Skin epidermis (tissue), 12 donors: ENCODE measurements around the gene PTPRT.

Experiments
- H3K27ac ChIP-seq, 21 experiments: fragments of 200-600 bp; sonication (generic) in 11 of 21; one replicate each; pipeline ENCODE4 v1.5.0; 2020; ENCODE audit warnings: mild to moderate bottlenecking in 3 of 21, inconsistent platforms in 2 of 21, moderate library complexity in 2 of 21
- H3K4me3 ChIP-seq, 7 experiments: fragments of 200-600 bp; sonication (generic) in 2 of 7; one replicate each; pipeline ENCODE4 v1.5.0; 2020; ENCODE audit warnings: inconsistent platforms in 2 of 7, mild to moderate bottlenecking in 2 of 7, moderate library complexity in 1 of 7

PTPRT gene

GRCh38 chr20:42987376-42988114 lies 202.2 kb downstream of the PTPRT start:
- Histone ChIP-seq H3K4me3 (no peak overlapping the region), H3K27ac (no peak overlapping the region)

- no peak overlapping the region for H3K4me3 ChIP-seq
Measured at GRCh38 chr20:42986143-42986773, 203.4 kb downstream of the PTPRT start.

GRCh38 chr20:42985628-42986027 lies 204.1 kb downstream of the PTPRT start:
- H3K27ac ChIP-seq, result no peak overlapping the region
- no peak overlapping the region for H3K4me3 ChIP-seq

More at GRCh38 chr20:42986143-42986773, 203.4 kb downstream of the PTPRT start:
- H3K27ac ChIP-seq, result no peak overlapping the region

GRCh38 chr20:42982218-42982617 lies 207.5 kb downstream of the PTPRT start:
- H3K27ac ChIP-seq, result peak overlapping the region in 1 of 21 experiments; percentile 55
- H3K4me3 ChIP-seq, result no peak overlapping the region

GRCh38 chr20:42981253-42981652 lies 208.5 kb downstream of the PTPRT start:
- Histone ChIP-seq H3K27ac (peak overlapping the region in 1 of 21 experiments; percentile 42), H3K4me3 (no peak overlapping the region)

- Histone ChIP-seq H3K27ac (no peak overlapping the region), H3K4me3 (no peak overlapping the region)
Measured at GRCh38 chr20:42979720-42980119, 210.0 kb downstream of the PTPRT start.

- no peak overlapping the region for H3K27ac ChIP-seq
- no peak overlapping the region for H3K4me3 ChIP-seq
Measured at GRCh38 chr20:42978184-42978974, 211.3 kb downstream of the PTPRT start.

GRCh38 chr20:42975974-42976373 lies 213.7 kb downstream of the PTPRT start:
- Histone ChIP-seq H3K4me3 (no peak overlapping the region), H3K27ac (no peak overlapping the region)

GRCh38 chr20:42974347-42974746 lies 215.4 kb downstream of the PTPRT start:
- no peak overlapping the region for H3K4me3 ChIP-seq

GRCh38 chr20:42972591-42972990 lies 217.1 kb downstream of the PTPRT start:
- no peak overlapping the region for H3K4me3 ChIP-seq
- H3K27ac ChIP-seq, result no peak overlapping the region

More at GRCh38 chr20:42974347-42974746, 215.4 kb downstream of the PTPRT start:
- no peak overlapping the region for H3K27ac ChIP-seq

- no peak overlapping the region for H3K4me3 ChIP-seq
- H3K27ac ChIP-seq, result no peak overlapping the region
Measured at GRCh38 chr20:42968746-42969145, 221.0 kb downstream of the PTPRT start.

GRCh38 chr20:42963796-42964195 lies 225.9 kb downstream of the PTPRT start:
- Histone ChIP-seq H3K4me3 (no peak overlapping the region), H3K27ac (no peak overlapping the region)

GRCh38 chr20:42961771-42962170 lies 227.9 kb downstream of the PTPRT start:
- Histone ChIP-seq H3K27ac (no peak overlapping the region), H3K4me3 (no peak overlapping the region)

GRCh38 chr20:42959996-42960395 lies 229.7 kb downstream of the PTPRT start:
- Histone ChIP-seq H3K4me3 (no peak overlapping the region), H3K27ac (no peak overlapping the region)

- Histone ChIP-seq H3K4me3 (no peak overlapping the region), H3K27ac (no peak overlapping the region)
Measured at GRCh38 chr20:42958367-42959069, 231.2 kb downstream of the PTPRT start.

- Histone ChIP-seq H3K27ac (no peak overlapping the region), H3K4me3 (no peak overlapping the region)
Measured at GRCh38 chr20:42957704-42958095, 232.0 kb downstream of the PTPRT start.

- Histone ChIP-seq H3K27ac (no peak overlapping the region), H3K4me3 (no peak overlapping the region)
Measured at GRCh38 chr20:42957018-42957703, 232.5 kb downstream of the PTPRT start.

- Histone ChIP-seq H3K4me3 (no peak overlapping the region), H3K27ac (no peak overlapping the region)
Measured at GRCh38 chr20:42955713-42956112, 234.0 kb downstream of the PTPRT start.

GRCh38 chr20:42954951-42955350 lies 234.8 kb downstream of the PTPRT start:
- no peak overlapping the region for H3K4me3 ChIP-seq
- no peak overlapping the region for H3K27ac ChIP-seq
